22Rv1 (cell line): ENCODE data around the gene TPK1.

Source experiments
- ZFX ChIP-seq: fragments of 450-650 bp; IDR thresholded peaks from 2 replicates; pipeline ENCODE4 v1.6.1; 2017; ENCODE audit warnings: antibody characterized with exemption, borderline replicate concordance
- TF ChIP-seq, protein P1 (sequence below): fragments of 450-650 bp; IDR thresholded peaks from 2 replicates; pipeline ENCODE4 v1.5.1; 2017; ENCODE audit warnings: mild to moderate bottlenecking

DNA sequence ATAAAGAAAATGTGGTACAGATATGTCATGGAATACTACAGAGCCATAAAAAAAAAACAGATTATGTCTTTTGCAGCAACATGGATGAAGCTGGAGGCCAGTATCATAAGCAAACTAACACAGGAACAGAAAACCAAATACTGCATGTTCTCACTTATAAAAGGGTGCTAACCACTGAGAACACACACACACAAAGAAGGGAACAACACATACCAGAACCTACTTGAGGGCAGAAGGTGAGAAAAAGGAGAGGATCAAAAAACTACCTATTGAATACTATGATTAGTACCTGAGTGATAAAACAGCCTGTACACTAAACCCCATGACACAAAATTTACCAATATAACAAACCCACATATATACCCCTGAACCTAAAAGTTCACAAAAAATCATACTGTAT, 144.6 kb downstream of the TPK1 start:
- TF ChIP-seq, protein P1, sequence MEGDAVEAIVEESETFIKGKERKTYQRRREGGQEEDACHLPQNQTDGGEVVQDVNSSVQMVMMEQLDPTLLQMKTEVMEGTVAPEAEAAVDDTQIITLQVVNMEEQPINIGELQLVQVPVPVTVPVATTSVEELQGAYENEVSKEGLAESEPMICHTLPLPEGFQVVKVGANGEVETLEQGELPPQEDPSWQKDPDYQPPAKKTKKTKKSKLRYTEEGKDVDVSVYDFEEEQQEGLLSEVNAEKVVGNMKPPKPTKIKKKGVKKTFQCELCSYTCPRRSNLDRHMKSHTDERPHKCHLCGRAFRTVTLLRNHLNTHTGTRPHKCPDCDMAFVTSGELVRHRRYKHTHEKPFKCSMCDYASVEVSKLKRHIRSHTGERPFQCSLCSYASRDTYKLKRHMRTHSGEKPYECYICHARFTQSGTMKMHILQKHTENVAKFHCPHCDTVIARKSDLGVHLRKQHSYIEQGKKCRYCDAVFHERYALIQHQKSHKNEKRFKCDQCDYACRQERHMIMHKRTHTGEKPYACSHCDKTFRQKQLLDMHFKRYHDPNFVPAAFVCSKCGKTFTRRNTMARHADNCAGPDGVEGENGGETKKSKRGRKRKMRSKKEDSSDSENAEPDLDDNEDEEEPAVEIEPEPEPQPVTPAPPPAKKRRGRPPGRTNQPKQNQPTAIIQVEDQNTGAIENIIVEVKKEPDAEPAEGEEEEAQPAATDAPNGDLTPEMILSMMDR: no peak
- no peak for TF ChIP-seq ZFX
